Iris pigment epithelial cell (primary cell): ENCODE measurements around the gene BMPR2.
"Not testable (repeated sequence)": the region's sequence is repeated elsewhere in the genome, so short reads cannot be mapped to it uniquely, and the experiment has no call there.

Experiments
- DNase-seq: peaks from one replicate; pipeline ENCODE4 v3.0.0-alpha.2; 2011; ENCODE audit warnings: low read depth

BMPR2 gene

GRCh38 chr2:202452744-202453143 lies 76.6 kb downstream of the BMPR2 start:
- no peak for DNase-seq

- DNase-seq = no peak
Measured at GRCh38 chr2:202454536-202454935, 78.4 kb downstream of the BMPR2 start.

GRCh38 chr2:202455114-202455513 lies 79.0 kb downstream of the BMPR2 start:
- no peak for DNase-seq

- no peak for DNase-seq
Measured at GRCh38 chr2:202460119-202460518, 84.0 kb downstream of the BMPR2 start.

- no peak for DNase-seq
Measured at GRCh38 chr2:202479090-202479489, 103.0 kb downstream of the BMPR2 start.

GRCh38 chr2:202479610-202480009 lies 103.5 kb downstream of the BMPR2 start:
- DNase-seq = no peak

- no peak for DNase-seq
Measured at GRCh38 chr2:202486351-202486750, 110.2 kb downstream of the BMPR2 start.

GRCh38 chr2:202488671-202489070 lies 112.5 kb downstream of the BMPR2 start:
- DNase-seq = no peak

- no peak for DNase-seq
Measured at GRCh38 chr2:202490479-202490878, 114.4 kb downstream of the BMPR2 start.

GRCh38 chr2:202491514-202491913 lies 115.4 kb downstream of the BMPR2 start:
- DNase-seq = no peak

- DNase-seq = peak; percentile 95
Measured at GRCh38 chr2:202494300-202495229, 118.4 kb downstream of the BMPR2 start.

GRCh38 chr2:202495230-202495604 lies 119.1 kb downstream of the BMPR2 start:
- no peak for DNase-seq

GRCh38 chr2:202496835-202497472 lies 120.8 kb downstream of the BMPR2 start:
- DNase-seq = not testable (repeated sequence)

GRCh38 chr2:202497473-202497866 lies 121.3 kb downstream of the BMPR2 start:
- not testable (repeated sequence) for DNase-seq

- DNase-seq = not testable (repeated sequence)
Measured at GRCh38 chr2:202499841-202500240, 123.7 kb downstream of the BMPR2 start.

- not testable (repeated sequence) for DNase-seq
Measured at GRCh38 chr2:202503276-202503675, 127.1 kb downstream of the BMPR2 start.

- DNase-seq = no peak
Measured at GRCh38 chr2:202508686-202509085, 132.6 kb downstream of the BMPR2 start.

GRCh38 chr2:202510911-202511310 lies 134.8 kb downstream of the BMPR2 start:
- peak; percentile 33 for DNase-seq

GRCh38 chr2:202512176-202512575 lies 136.0 kb downstream of the BMPR2 start:
- DNase-seq = no peak

- DNase-seq = no peak
Measured at GRCh38 chr2:202514732-202515131, 138.6 kb downstream of the BMPR2 start.

GRCh38 chr2:202519453-202519852 lies 143.3 kb downstream of the BMPR2 start:
- no peak for DNase-seq

GRCh38 chr2:202521470-202521869 lies 145.3 kb downstream of the BMPR2 start:
- no peak for DNase-seq

- peak; percentile 77 for DNase-seq
Measured at GRCh38 chr2:202529389-202529788, 153.3 kb downstream of the BMPR2 start.
